GM12874 (cell line): ENCODE results near the gene OVCA2.

Experiments
- CTCF ChIP-seq: IDR thresholded peaks from 2 replicates; pipeline ENCODE4 v1.5.1; 2011; ENCODE audit warnings: low read depth, mild to moderate bottlenecking, control low read depth, low read length, moderate library complexity; ENCODE audit not compliant: insufficient read depth

OVCA2 gene

GRCh38 chr17:2018716-2019510 is 22.9 kb upstream of the OVCA2 start:
- TF ChIP-seq CTCF, result no peak

DNA sequence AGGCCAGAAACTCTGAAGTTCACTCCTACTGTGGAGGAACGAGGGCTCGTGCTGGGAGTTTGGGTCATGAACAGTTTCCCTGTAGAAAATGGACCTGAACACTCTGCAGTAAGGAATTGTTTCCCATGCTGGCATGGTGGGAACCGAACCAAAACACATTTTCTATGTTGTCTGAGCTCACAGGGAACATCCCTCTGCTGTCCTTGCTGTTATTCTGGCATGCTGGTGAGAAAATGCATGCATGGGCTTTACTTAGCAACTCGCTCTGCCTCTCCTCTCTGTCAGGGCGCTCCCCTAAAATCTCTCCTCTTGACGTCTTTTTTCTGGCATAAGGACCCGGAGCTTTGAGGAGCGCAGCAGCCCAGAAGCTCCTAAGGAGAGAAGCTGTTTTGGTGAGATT is 22.1 kb upstream of the OVCA2 start:
- no peak for TF ChIP-seq CTCF

DNA sequence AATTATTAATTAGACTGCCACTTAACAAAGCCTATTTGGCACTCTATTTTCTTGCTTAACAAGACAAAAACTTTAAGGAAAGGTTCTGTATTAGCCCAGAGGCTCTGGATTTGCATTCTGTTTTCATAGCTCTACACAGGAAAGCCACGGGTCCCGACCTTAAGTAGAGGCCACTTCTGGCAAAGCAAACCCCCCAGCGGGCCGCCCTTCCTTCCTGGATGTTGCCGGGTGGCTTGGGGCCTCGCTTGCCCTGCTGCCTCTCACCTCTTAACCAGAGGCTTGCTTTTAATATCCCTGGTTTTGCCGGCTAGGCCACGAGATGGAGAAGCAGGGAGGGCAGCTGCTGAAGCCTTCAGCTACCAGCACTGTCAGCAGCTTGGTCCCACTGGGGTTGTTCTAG is 21.1 kb upstream of the OVCA2 start:
- TF ChIP-seq CTCF, result no peak

GRCh38 chr17:2022647-2023240 is 19.1 kb upstream of the OVCA2 start:
- TF ChIP-seq CTCF, result no peak

GRCh38 chr17:2023256-2023655 is 18.6 kb upstream of the OVCA2 start:
- TF ChIP-seq CTCF, result no peak

DNA sequence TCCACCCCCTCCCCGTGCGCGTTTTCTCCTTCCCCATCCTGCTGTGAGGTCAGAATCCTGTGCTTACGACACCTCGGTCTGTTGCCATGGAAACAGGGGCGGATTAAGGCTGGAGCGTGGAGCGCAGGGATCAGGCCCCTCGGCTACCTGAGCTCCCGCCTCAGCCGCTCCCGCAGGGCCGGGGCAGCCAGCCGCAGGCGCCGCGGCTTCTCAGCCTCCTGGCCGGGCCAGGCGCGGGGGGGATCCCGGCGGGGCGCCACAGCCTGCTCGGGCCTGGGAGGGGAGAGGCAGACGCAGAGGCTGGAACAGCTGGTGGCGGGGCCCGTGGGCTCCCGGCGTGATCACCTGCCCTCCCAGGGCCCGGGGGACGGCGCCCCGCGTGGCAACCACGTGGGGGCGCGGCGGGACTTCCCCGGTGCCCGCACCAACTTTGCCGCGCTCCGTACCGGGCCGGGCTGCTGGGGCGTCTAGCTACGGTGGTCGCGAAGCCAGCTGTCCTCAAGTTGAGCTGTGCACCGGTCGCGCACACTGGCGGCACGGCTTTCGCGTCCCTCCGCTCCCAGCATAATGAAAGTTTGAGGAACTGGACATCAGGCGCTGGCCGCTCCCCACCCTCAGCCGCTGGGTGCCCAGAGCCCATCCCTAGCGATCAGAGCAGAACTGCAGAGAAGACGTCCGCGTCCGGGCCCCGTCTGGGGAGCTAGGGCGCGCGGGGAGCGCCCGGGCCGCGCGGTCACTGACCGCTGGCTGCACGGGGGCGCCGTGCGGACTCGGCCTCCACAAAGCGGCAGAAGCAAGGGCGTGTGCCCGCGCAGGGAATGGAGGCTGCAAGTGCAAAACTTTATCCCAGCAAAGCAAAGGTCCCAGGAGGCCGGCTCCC is 17.9 kb upstream of the OVCA2 start:
- TF ChIP-seq CTCF, result no peak

DNA sequence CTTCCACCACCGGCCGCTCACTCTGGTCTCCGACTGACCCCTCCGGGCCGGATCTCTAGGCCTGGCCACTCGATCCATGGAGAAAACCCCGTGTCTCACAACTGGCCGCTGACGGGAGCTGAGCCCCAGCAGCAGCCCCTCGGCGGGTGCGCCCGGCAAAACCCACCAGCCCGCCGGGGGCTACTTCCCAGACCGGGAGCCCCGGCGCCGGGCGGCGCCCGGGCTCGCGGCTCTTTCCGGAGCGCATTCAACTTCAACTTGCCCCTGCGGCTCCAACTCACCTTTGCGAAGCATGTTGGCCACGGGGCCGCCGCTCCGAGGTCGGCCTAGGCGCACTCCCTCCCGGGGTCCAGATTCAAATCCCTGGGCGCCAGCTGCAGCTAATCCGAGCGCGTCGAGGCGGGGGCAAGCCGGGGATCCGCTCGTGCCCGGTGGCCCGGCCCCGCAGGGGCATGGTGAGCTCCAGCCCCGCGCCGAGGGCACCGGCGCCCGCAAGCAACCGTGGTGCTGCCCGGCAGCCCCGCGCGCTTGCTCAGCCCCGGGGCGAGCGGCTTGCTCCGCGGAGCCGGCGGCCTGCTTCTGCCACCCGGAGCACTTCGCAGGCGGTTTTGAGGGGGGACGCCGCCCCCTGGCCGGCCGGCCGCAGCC is 17.1 kb upstream of the OVCA2 start:
- no peak for TF ChIP-seq CTCF
